GM19193 (cell line): Measurements from ENCODE around the gene MPO.

Experiments
- POLR2A ChIP-seq: IDR thresholded peaks from 4 replicates; pipeline ENCODE4 v1.6.1; 2011; ENCODE audit not compliant: insufficient read depth, insufficient read length; ENCODE audit errors: extremely low read depth

The MPO gene

DNA sequence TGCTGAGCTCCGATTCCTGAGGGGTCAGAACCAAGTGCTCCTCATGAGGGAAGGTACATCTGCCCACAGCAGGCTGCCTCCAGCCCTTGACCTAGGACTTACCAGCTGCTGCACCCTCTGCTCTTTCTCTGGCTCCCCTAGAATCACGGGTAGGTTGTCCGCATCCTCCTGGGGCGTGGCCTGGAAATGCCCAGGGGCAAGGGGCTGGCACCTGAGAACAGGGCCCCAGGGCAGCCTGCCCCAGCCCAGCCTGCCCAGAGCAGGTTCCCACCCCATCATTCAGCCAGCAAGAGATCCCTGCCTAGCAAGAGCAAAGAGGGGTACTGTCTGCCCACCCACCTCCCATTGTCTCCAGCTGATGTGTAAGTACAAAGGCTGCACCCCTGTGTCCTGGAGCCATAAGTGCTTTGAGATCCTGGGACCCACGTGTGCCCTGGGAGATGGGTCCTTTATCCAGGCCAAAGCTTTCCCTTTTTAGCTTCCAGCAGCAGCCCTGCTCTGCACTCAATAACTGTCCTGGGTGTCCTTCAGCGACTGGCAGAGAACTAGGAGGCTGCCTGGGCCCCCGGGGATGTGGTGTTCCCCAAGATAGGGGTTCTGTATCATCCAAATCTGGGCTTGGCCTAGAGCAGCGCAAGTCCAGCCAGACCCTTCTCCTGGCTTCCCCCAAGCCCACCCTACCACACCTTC, 42.8 kb upstream of the MPO start:
- TF ChIP-seq POLR2A: no peak

- TF ChIP-seq POLR2A: no peak
Observed at GRCh38 chr17:58322581-58323185, 41.9 kb upstream of the MPO start.

GRCh38 chr17:58321571-58322525, 41.1 kb upstream of the MPO start:
- TF ChIP-seq POLR2A: no peak

GRCh38 chr17:58320570-58321323, 40.0 kb upstream of the MPO start:
- no peak for TF ChIP-seq POLR2A

DNA sequence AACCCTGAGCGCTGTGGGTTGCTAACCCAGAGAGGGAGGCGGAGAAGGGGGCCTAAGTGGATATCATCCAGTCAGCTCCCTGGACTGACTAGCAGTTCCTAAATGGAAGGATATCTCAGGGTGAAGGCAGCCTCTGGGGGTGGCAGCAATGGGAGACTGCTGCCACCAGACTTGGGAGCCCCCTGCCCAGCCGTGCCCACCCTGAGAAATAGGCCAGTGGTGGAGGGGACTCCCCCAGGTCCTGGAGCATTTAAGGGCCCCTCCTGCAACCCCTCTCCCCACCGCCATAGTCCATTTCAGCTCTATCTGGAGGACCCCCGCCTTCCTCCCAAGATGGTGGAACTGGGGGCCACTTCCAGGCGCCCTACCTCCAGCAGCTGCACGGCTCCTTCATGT, 39.4 kb upstream of the MPO start:
- TF ChIP-seq POLR2A: no peak

DNA sequence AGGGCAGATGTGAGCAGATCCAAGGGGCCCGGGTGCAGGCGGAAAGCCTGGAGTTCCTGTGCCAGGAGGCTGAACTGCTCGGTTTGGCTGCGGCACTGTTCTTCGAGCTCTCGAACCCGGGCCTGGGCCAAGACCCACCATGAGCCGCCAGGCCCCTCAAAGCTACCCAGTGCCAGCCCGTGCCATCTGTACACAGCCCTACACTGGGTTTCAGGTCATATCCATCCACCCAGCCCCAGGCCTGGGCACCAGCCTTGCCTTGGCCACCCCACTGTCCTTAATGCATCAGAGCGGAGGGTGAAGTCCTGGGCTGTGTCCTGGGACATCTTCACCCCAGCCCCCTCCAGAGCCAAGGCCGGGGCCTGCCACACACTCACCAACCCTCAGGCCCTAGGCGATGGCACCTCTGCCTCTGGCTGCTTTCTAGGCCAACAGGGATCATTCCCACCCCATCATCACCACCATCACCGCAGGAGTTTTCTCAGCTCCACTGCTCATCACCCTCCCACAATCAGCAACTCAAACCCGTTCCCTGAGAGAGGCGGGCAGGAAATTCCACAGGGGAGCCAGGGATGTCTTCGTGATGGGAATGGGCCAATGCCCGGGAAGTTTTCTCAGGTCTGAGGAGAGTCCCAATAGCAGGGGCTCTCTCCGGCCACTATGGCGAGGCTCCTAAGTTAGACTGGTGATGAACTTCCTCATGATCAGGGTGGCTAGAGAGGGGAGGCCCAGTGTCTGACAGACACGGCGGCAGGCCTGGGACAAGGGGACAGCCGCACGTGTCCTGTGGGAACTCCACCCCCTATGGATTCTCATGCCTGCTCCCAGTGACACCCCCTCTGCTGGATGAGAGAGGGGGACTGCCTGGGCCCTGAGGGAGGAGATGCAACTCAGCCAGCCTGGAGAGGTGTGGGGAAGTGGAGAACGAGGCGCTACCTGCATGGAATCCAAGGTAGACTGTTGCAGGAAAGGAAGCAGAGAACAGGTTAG, 38.7 kb upstream of the MPO start:
- no peak for TF ChIP-seq POLR2A

DNA sequence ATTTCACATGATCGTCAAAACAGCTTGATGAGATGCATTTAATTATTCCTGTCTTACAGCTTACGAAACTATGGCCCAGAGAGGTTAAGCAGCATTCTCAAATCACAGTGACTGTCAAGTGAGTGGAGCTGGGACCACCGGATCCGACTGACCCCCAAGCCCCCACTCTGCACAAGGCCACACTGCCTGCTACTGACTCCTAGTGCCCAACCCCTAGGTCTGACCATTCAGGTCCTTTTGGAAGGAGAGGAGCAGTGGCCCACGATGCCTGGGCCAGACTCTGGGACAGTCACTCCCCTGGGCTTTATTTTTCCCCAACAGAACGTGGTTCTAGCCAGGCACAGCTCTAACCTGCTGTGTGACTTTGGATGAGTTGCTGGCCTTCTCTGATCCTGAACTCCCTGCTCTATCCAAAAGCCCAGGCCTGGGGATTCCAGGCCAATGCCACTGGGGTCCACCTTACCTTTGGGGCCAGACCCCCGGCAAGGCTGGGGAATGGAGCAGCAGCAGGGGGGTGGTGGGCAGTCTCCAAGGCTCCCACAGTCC, 38.0 kb upstream of the MPO start:
- TF ChIP-seq POLR2A: no peak

DNA sequence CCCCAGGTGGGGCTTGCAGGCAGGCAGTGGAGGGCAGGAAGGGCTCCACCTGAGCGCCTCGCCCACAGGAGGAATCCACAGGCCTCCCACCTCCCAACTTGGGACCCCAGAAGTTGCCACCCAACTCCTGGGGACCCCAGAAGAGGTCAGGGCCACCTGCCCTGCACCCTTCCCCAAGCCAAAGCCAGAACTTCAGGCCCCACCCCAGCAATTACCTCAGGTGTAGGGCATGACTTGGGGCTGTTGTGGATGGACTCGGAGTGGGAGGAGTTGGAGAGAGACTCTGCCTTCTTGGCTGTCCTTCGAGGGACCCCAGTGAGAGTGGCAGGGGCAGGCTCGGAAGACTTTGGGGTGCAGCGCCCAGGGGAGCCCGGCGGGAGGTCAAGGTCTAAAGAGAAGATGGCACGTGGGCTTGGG, 37.3 kb upstream of the MPO start:
- TF ChIP-seq POLR2A: no peak

DNA sequence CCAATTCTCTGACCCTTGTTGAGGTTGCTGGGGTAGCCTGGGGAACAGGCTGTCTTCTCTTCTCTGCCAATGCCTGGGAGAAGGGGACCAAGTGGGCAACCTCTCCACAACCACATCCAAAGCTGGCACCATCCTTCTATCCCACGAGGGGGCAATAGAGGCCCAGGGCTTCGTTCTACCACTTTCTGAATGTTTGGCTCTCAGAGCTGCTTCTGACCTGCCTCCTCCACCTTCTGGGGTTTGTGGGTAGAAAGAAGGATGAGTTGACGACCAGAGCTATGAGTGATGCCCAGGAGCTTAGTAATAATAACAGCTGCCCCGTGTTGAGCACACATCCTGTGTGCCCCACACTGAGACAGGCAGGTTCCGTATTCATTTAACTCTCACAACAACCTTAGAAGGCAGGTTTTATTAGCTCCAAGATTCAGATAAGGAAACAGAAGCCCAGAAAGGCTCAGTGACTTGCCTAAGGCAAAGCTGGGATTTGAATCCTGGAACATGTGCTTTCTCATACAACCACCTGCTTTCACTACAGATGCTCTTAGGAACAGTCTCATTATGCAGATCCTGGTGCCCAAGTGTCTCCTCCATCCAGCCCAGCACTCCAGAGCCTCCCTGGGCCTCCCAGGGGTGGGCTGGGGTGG, 36.8 kb upstream of the MPO start:
- no peak for TF ChIP-seq POLR2A

GRCh38 chr17:58316260-58316960, 35.7 kb upstream of the MPO start:
- TF ChIP-seq POLR2A: no peak

DNA sequence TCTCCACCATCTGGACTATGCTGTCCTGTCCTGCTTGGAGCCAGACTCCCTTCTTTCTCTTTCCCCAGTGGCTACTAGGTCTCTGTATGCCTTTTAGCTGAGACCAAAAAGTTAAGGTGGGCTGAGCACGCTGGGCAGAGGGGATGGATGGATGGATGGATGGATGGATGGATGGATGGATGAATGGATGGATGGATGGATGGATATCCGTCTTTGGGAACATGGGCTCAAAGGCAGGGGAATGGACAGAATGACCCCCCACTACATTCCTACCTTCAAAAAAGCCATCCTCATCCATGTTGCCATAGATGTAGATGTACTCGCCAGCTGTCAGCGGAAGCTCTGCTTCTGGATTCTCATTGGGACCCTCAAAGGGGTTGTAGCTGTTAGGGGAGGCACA, 35.0 kb upstream of the MPO start:
- no peak for TF ChIP-seq POLR2A

- no peak for TF ChIP-seq POLR2A
Observed at GRCh38 chr17:58315281-58315711, 34.6 kb upstream of the MPO start.
